ENCODE data around the gene FRAS1. TPM values are rescaled to one million over a fixed set of nuclear protein-coding genes. Genes with fewer than 3 reads are reported as not detected.

FRAS1 gene
- total RNA-seq, 1 donor from 2014 or later: 18.9 TPM

DNA sequence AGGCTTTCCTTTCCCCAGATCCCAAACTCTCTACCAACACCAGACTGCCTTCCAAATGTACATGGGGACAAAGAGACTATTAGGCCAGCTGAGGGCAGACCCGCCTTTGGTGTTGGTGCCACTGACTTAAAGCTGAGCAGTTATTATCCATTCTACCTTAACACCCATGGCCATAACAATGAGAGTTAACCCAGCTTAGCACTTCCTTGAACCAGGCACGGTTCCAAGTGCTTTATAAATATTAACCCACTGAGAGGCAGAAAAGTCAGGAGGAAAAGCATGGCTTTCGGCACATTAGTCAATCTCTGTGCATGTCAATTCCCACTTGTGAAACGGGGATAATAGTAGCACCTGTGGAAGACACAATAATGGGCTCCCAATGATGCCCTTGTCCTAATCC lies 251.4 kb downstream of the FRAS1 start:
- Mint-ChIP-seq H3K27ac (ENCODE audit: unreplicated experiment) (no peak overlapping the region), H3K27me3 (ENCODE audit: low read depth) (no peaks in the 10 kb centered on the region), H3K36me3 (ENCODE audit: low read depth) (peaks cover 6% of the 10 kb centered on the region), H3K4me3 (ENCODE audit: unreplicated experiment) (no peak overlapping the region), H3K9me3 (ENCODE audit: low read depth) (peaks cover 2% of the 10 kb centered on the region), H3K4me1 (ENCODE audit: low read depth) (peaks cover 9% of the 10 kb centered on the region)
- DNase-seq (ENCODE audit: low spot score): no peak
- TF ChIP-seq, protein P1, sequence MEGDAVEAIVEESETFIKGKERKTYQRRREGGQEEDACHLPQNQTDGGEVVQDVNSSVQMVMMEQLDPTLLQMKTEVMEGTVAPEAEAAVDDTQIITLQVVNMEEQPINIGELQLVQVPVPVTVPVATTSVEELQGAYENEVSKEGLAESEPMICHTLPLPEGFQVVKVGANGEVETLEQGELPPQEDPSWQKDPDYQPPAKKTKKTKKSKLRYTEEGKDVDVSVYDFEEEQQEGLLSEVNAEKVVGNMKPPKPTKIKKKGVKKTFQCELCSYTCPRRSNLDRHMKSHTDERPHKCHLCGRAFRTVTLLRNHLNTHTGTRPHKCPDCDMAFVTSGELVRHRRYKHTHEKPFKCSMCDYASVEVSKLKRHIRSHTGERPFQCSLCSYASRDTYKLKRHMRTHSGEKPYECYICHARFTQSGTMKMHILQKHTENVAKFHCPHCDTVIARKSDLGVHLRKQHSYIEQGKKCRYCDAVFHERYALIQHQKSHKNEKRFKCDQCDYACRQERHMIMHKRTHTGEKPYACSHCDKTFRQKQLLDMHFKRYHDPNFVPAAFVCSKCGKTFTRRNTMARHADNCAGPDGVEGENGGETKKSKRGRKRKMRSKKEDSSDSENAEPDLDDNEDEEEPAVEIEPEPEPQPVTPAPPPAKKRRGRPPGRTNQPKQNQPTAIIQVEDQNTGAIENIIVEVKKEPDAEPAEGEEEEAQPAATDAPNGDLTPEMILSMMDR (IDR thresholded peaks at IDR 0.05): no peak

DNA sequence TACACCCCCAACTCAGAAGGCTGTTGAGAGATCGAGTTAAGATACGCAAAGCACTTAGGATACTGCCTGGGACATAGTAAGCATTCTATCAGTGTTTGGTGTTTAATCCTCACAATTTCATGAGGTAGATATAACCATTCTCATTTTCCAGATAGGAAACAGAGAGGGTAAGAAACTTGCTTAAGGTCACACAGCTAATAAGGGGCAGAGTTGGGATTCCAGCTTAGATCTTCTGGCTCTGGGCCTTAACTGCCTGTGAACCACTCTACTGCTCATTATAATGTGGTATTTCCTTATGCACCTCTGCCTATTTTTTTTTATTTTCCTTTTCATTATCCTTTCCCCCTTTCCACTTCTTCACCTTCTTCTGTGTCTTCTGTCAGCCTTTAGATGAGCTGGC lies 252.2 kb downstream of the FRAS1 start:
- H3K9me3 Mint-ChIP-seq (ENCODE audit: low read depth): peaks cover 2% of the 10 kb centered on the region
- no peak overlapping the region for H3K4me3 Mint-ChIP-seq (ENCODE audit: unreplicated experiment)
- peaks cover 11% of the 10 kb centered on the region for H3K36me3 Mint-ChIP-seq (ENCODE audit: low read depth)
- peaks cover 9% of the 10 kb centered on the region for H3K4me1 Mint-ChIP-seq (ENCODE audit: low read depth)
- peaks cover 5% of the 10 kb centered on the region for H3K27me3 Mint-ChIP-seq (ENCODE audit: low read depth)
- H3K27ac Mint-ChIP-seq (ENCODE audit: unreplicated experiment): no peak overlapping the region
- TF ChIP-seq, protein P1 (IDR thresholded peaks at IDR 0.05): no peak
- DNase-seq (ENCODE audit: low spot score): no peak

DNA sequence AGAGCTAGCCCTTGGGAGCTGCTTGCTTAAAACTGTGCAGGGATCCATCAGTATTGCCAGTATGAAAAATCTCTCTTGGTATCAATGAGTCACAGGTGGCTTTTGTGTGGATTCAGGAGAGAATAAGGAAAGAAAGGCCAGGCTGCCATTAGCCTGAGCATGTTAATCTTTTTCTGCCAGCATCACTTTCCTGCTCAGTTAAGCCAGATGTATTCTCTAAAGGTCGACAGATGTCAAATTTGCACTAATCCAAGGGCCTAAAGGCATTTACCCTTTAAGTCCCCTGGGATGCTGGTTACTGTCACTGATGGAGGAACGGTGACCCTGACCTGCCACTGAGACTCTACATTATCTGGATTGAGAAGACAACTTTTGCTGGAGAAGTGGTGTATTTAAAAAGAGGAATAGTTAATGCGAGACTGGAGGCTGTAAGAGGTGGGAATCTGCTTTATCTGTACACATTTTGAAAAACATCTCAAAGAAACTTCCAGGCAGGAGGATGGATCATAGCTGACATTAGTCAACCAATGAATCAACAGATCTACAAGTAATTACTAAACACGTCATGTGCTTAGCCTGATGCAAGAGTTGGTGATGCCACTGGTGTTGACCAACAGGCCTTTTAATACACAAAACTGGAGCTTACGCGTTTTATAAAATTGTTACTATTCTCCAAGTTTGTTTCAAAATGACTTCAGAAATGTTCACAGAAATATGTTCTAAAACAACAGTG lies 253.1 kb downstream of the FRAS1 start:
- Mint-ChIP-seq H3K36me3 (ENCODE audit: low read depth) (peaks cover 12% of the 10 kb centered on the region), H3K27ac (ENCODE audit: unreplicated experiment) (no peak overlapping the region), H3K4me1 (ENCODE audit: low read depth) (peaks cover 9% of the 10 kb centered on the region), H3K27me3 (ENCODE audit: low read depth) (peaks cover 5% of the 10 kb centered on the region), H3K9me3 (ENCODE audit: low read depth) (peaks cover 2% of the 10 kb centered on the region), H3K4me3 (ENCODE audit: unreplicated experiment) (no peak overlapping the region)
- no peak for DNase-seq (ENCODE audit: low spot score)
- TF ChIP-seq, protein P1 (IDR thresholded peaks at IDR 0.05): no peak

DNA sequence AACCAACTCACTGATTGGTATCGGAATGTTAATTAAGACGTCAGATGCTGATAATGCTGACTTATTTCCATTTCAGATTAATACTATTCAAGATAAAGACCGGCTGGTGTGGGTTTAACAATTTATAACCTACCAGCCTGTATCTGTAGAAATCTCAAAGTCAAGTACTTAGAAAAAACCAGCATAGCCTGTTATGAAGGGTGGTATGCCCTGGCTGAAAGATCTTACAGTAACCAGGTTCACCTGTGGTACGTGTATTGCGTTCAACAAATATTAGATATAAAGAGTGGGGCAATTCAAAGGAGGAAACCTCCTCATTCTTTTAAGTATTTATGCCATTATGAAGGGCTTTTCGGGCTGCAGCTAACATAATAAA lies 253.6 kb downstream of the FRAS1 start:
- H3K36me3 Mint-ChIP-seq (ENCODE audit: low read depth): peaks cover 12% of the 10 kb centered on the region
- no peak overlapping the region for H3K4me3 Mint-ChIP-seq (ENCODE audit: unreplicated experiment)
- TF ChIP-seq, protein P1 (IDR thresholded peaks at IDR 0.05): no peak
- DNase-seq (ENCODE audit: low spot score): no peak
- H3K27ac Mint-ChIP-seq (ENCODE audit: unreplicated experiment): no peak overlapping the region
- H3K27me3 Mint-ChIP-seq (ENCODE audit: low read depth): peaks cover 5% of the 10 kb centered on the region
- H3K4me1 Mint-ChIP-seq (ENCODE audit: low read depth): peaks cover 9% of the 10 kb centered on the region
- H3K9me3 Mint-ChIP-seq (ENCODE audit: low read depth): peaks cover 2% of the 10 kb centered on the region

DNA sequence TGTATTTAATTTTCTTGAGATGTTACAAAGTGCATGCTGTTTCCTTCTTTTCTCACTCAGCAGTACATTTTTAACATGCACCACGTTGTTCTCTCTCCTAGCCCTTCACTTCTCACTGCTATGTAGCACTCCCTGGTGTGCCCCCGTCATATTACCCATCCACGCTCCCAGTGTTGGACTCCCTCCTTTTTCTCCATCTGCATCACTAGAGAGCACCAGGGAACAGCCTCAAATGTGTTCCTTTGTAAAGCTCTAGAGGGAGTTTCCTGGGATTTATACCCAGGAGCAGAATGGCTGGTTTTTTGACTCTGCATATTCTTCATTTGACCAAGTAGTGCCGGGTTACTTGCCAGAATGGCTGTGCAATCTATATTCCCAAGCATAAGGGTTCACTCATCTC lies 254.2 kb downstream of the FRAS1 start:
- Mint-ChIP-seq H3K4me3 (ENCODE audit: unreplicated experiment) (no peak overlapping the region), H3K27me3 (ENCODE audit: low read depth) (peaks cover 5% of the 10 kb centered on the region), H3K9me3 (ENCODE audit: low read depth) (no peaks in the 10 kb centered on the region), H3K4me1 (ENCODE audit: low read depth) (peaks cover 9% of the 10 kb centered on the region), H3K36me3 (ENCODE audit: low read depth) (peaks cover 14% of the 10 kb centered on the region), H3K27ac (ENCODE audit: unreplicated experiment) (no peak overlapping the region)
- DNase-seq (ENCODE audit: low spot score): no peak
- TF ChIP-seq, protein P1 (IDR thresholded peaks at IDR 0.05): no peak
